Transverse colon (tissue), 4 donors: ENCODE data around the gene POLD2. TPM values are rescaled to one million over a fixed set of nuclear protein-coding genes. Genes with fewer than 3 reads are reported as not detected.
A peak's percentile ranks its signal among the peaks of the same experiment; 100 is the strongest.

Experiments
- DNase-seq: peaks from one replicate; pipeline ENCODE4 v3.0.0-alpha.2; 2019
- H3K27ac ChIP-seq, 4 donors: fragments of 200-600 bp; sonication (generic); 2 replicates each; pipeline ENCODE4 v1.5.1; 2016 to 2018; ENCODE audit warnings: inconsistent platforms in 4 of 4
- H3K27me3 ChIP-seq: fragments of 200-600 bp; sonication (generic); 2 replicates; pipeline ENCODE4 v1.5.1; 2017; ENCODE audit warnings: inconsistent platforms
- H3K36me3 ChIP-seq, 4 donors: fragments of 200-600 bp; sonication (generic); 2 replicates each; pipeline ENCODE4 v1.5.1; 2017 to 2019; ENCODE audit warnings: inconsistent platforms in 4 of 4
- H3K4me1 ChIP-seq, 4 donors: fragments of 200-600 bp; sonication (generic); 2 replicates each; pipeline ENCODE4 v1.5.1; 2017 to 2020; ENCODE audit warnings: inconsistent platforms in 4 of 4
- H3K4me3 ChIP-seq, 4 donors: fragments of 200-600 bp; sonication (generic); 1 replicate in 1 of 4; 2 replicates in 3 of 4; pipeline versions ENCODE4 v1.5.1 to v1.6.1; 2017 to 2019; ENCODE audit warnings: inconsistent platforms in 4 of 4
- H3K9me3 ChIP-seq, 2 donors: fragments of 200-600 bp; sonication (generic); 2 replicates each; pipeline ENCODE4 v1.5.1; 2017 to 2019; ENCODE audit warnings: inconsistent platforms in 2 of 2
- EP300 ChIP-seq: sonication (generic); formaldehyde crosslinking; IDR thresholded peaks from one replicate; pipeline ENCODE4 v1.6.1; 2017; ENCODE audit warnings: antibody characterized with exemption, low read depth
- POLR2A ChIP-seq: fragments of 450-650 bp; IDR thresholded peaks from one replicate; pipeline ENCODE4 v1.6.1; 2016; ENCODE audit warnings: antibody characterized with exemption, mild to moderate bottlenecking, moderate library complexity
- POLR2AphosphoS5 ChIP-seq, 3 donors: sonication (generic); formaldehyde crosslinking; IDR thresholded peaks; one replicate each; pipeline ENCODE4 v1.6.1; 2016; ENCODE audit warnings: antibody characterized with exemption in 3 of 3
- WGBS, 2 donors: methylation state at CpG; one replicate each; pipeline ENCODE4 v1.1.5; 2018; ENCODE audit warnings: low coverage in 1 of 2; 5-methylcytosine and 5-hydroxymethylcytosine counted together
- in situ Hi-C, 4 donors: fragments of 200-750 bp; cut with MboI; loops; one replicate each; pipeline versions ENCODE4 v1.15.0 to v1.15.1; 2017; ENCODE audit warnings: low sequenced_read_pairs in 3 of 4, low pct_ligation_motif_present in 1 of 4, low pct_unique_long_range_greater_than_20kb in 1 of 4
- intact Hi-C: fragments of 100-400 bp; cut with DNase I; formaldehyde crosslinking; loops from one replicate; pipeline ENCODE4 v1.15.1; 2023; ENCODE audit warnings: low total_unique reads
- total RNA-seq, 4 donors: library from RNA; depleted of rRNA; stranded (reverse); fragments of >200 nt; gene quantifications; one replicate each; pipeline ENCODE4 v1.1.0, GENCODE V29; 2016
- TF ChIP-seq, protein P1 (sequence below), 5 experiments: fragments of 200-600 bp in 3 of 5; fragments of 450-650 bp in 2 of 5; sonication (generic) in 3 of 5; IDR thresholded peaks; 1 replicate in 2 of 5; 2 replicates in 3 of 5; pipeline ENCODE4 v1.5.1; 2016 to 2017; ENCODE audit warnings: antibody characterized with exemption in 5 of 5, inconsistent platforms in 3 of 5, mild to moderate bottlenecking in 2 of 5, moderate library complexity in 1 of 5

POLD2 gene
- total RNA-seq, 4 donors from 2014 or later: 20.1 to 32.7 (median 22.7) TPM

GRCh38 chr7:44108768-44109750 is 14.3 kb downstream of the POLD2 start:
- H3K27ac ChIP-seq: no peak overlapping the region
- intact Hi-C loops (no loop called here), in situ Hi-C loops (no loop called here)
- TF ChIP-seq POLR2A: no peak
- TF ChIP-seq POLR2AphosphoS5 (IDR thresholded peaks at IDR 0.05): no peak
- TF ChIP-seq EP300: no peak
- H3K4me1 ChIP-seq: peaks cover 0 to 12% (median 2%) of the 10 kb centered on the region in 4 donors
- 85 to 93% methylated on average over 3 to 20 of the region's 21 CpGs for WGBS, 2 donors
- no peaks in the 10 kb centered on the region for H3K9me3 ChIP-seq
- H3K27me3 ChIP-seq: peaks cover 16% of the 10 kb centered on the region
- H3K4me3 ChIP-seq: no peak overlapping the region
- no peaks in the 10 kb centered on the region for H3K36me3 ChIP-seq
- DNase-seq: no peak

- Histone ChIP-seq H3K36me3 (no peaks in the 10 kb centered on the region), H3K27me3 (peaks cover 25% of the 10 kb centered on the region), H3K4me3 (no peak overlapping the region), H3K27ac (peak overlapping the region in 1 of 4 donors; percentile 92), H3K9me3 (no peaks in the 10 kb centered on the region), H3K4me1 (peaks cover 0 to 12% (median 2%) of the 10 kb centered on the region in 4 donors)
- DNase-seq: no peak
- intact Hi-C loops (no loop called here), in situ Hi-C loops (no loop called here)
- 70 to 85% methylated on average over 2 to 21 of the region's 21 CpGs for WGBS, 2 donors
- no peak for TF ChIP-seq POLR2AphosphoS5 (IDR thresholded peaks at IDR 0.05)
- no peak for TF ChIP-seq EP300
- TF ChIP-seq POLR2A: no peak
- TF ChIP-seq, protein P1, sequence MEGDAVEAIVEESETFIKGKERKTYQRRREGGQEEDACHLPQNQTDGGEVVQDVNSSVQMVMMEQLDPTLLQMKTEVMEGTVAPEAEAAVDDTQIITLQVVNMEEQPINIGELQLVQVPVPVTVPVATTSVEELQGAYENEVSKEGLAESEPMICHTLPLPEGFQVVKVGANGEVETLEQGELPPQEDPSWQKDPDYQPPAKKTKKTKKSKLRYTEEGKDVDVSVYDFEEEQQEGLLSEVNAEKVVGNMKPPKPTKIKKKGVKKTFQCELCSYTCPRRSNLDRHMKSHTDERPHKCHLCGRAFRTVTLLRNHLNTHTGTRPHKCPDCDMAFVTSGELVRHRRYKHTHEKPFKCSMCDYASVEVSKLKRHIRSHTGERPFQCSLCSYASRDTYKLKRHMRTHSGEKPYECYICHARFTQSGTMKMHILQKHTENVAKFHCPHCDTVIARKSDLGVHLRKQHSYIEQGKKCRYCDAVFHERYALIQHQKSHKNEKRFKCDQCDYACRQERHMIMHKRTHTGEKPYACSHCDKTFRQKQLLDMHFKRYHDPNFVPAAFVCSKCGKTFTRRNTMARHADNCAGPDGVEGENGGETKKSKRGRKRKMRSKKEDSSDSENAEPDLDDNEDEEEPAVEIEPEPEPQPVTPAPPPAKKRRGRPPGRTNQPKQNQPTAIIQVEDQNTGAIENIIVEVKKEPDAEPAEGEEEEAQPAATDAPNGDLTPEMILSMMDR (IDR thresholded peaks at IDR 0.05): no peak
These were observed 15.2 kb downstream of the POLD2 start for GRCh38 chr7:44107961-44108767.

- intact Hi-C loops (no loop called here), in situ Hi-C loops (no loop called here)
- H3K27ac ChIP-seq: peak overlapping the region in 2 of 4 donors; percentile 17 to 92
- DNase-seq: no peak
- peaks cover 0 to 12% (median 2%) of the 10 kb centered on the region in 4 donors for H3K4me1 ChIP-seq
- H3K4me3 ChIP-seq: no peak overlapping the region
- H3K9me3 ChIP-seq: no peaks in the 10 kb centered on the region
- no peaks in the 10 kb centered on the region for H3K36me3 ChIP-seq
- TF ChIP-seq, protein P1 (IDR thresholded peaks at IDR 0.05): no peak
- TF ChIP-seq POLR2AphosphoS5 (IDR thresholded peaks at IDR 0.05) (no peak), POLR2A (no peak), EP300 (no peak)
- H3K27me3 ChIP-seq: peaks cover 26% of the 10 kb centered on the region
- WGBS, 2 donors: 87% methylated on average over 12 of the region's 18 CpGs; no CpG with 5 or more reads in 1 of the 2 donors
These were observed 16.0 kb downstream of the POLD2 start for GRCh38 chr7:44107116-44107960.

DNA sequence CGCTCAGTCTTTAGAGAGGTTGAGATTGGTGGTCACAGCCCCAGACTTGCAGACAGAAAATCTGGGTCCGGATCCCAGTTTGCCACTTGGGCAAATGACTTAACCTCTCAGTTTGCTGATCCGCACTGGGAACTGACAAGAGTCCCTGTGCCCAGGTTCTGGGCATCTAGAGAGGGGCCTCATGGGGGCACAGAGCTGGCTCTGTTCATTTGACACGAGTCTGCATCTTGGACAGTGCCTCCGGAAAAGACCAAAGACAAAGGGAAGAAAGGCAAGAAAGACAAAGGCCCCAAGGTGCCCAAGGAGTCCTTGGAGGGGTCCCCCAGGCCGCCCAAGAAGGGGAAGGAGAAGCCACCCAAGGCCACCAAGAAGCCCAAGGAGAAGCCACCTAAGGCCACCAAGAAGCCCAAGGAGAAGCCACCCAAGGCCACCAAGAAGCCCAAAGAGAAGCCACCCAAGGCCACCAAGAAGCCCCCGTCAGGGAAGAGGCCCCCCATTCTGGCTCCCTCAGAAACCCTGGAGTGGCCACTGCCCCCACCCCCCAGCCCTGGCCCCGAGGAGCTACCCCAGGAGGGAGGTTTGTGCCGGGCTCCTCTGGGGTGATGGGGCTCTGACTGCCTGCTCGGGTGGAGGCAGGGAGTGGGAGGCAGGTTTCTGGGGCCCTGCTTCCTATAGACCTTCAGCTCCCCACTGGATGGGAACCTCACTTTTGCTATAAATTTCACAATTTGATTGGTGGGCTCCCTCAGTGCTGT is 16.9 kb downstream of the POLD2 start:
- intact Hi-C loops (no loop called here), in situ Hi-C loops (no loop called here)
- TF ChIP-seq EP300 (no peak), POLR2AphosphoS5 (IDR thresholded peaks at IDR 0.05) (no peak), POLR2A (no peak)
- TF ChIP-seq, protein P1 (IDR thresholded peaks at IDR 0.05): no peak
- H3K4me1 ChIP-seq: peaks cover 0 to 12% (median 2%) of the 10 kb centered on the region in 4 donors
- H3K27me3 ChIP-seq: peaks cover 26% of the 10 kb centered on the region
- H3K27ac ChIP-seq: peak overlapping the region; percentile 77 to 92 (median 86)
- H3K36me3 ChIP-seq: no peaks in the 10 kb centered on the region
- no peak for DNase-seq
- H3K4me3 ChIP-seq: peak overlapping the region in 1 of 4 donors; percentile 59
- WGBS, 2 donors: 87% methylated on average over 10 of the region's 10 CpGs; no CpG with 5 or more reads in 1 of the 2 donors
- no peaks in the 10 kb centered on the region for H3K9me3 ChIP-seq
